CD8-positive, alpha-beta memory T cell (primary cell): Measurements from ENCODE around the gene NAA38. TPM values are rescaled to one million over a fixed set of nuclear protein-coding genes. Genes with fewer than 3 reads are reported as not detected.

Source experiments
- CTCF ChIA-PET: fragments of 350-600 bp; sonication (Branson Sonifier 250); formaldehyde crosslinking; loops from one replicate; lab custom pipeline; 2021; ENCODE audit warnings: antibody characterized with exemption; lab: Charles Lee
- POLR2A ChIA-PET: fragments of 350-600 bp; sonication (Branson Sonifier 250); formaldehyde crosslinking; loops from one replicate; lab custom pipeline; 2021; ENCODE audit warnings: antibody characterized with exemption; lab: Charles Lee
- DNase-seq, 5 donors: peaks; one replicate each; pipeline versions ENCODE4 v3.0.0 to v3.0.0-alpha.2; 2020 to 2022; ENCODE audit warnings: mixed read lengths in 1 of 5
- H3K27ac ChIP-seq: one replicate; pipeline ENCODE4 v1.7.0; 2013; ENCODE audit warnings: low read depth, mild to moderate bottlenecking, low read length, moderate library complexity
- H3K27me3 ChIP-seq: 2 replicates; pipeline ENCODE4 v1.7.0; 2013; ENCODE audit warnings: low read length, mild to moderate bottlenecking; ENCODE audit not compliant: insufficient read depth, poor library complexity, severe bottlenecking
- H3K36me3 ChIP-seq: 2 replicates; pipeline ENCODE4 v1.7.0; 2013; ENCODE audit warnings: mild to moderate bottlenecking, low read length, moderate library complexity; ENCODE audit not compliant: insufficient read depth
- H3K4me1 ChIP-seq: 2 replicates; pipeline ENCODE4 v1.7.0; 2013; ENCODE audit warnings: mild to moderate bottlenecking, low read length, moderate library complexity; ENCODE audit not compliant: insufficient read depth
- H3K4me3 ChIP-seq: 2 replicates; pipeline ENCODE4 v1.7.0; 2013; ENCODE audit warnings: mild to moderate bottlenecking, low read length
- H3K9me3 ChIP-seq: 2 replicates; pipeline ENCODE4 v1.7.0; 2013; ENCODE audit warnings: mild to moderate bottlenecking, low read length
- H3K27ac Mint-ChIP-seq, 8 donors: one replicate each; pipeline ENCODE4 v1.8.0; 2020 to 2021; ENCODE audit warnings: mixed read lengths in 8 of 8, mild to moderate bottlenecking in 6 of 8, inconsistent platforms in 3 of 8, moderate library complexity in 3 of 8
- H3K27me3 Mint-ChIP-seq, 2 donors: one replicate each; pipeline ENCODE4 v1.8.0; 2020 to 2021; ENCODE audit warnings: mixed read lengths in 2 of 2, mild to moderate bottlenecking in 1 of 2, moderate library complexity in 1 of 2
- H3K36me3 Mint-ChIP-seq, 3 donors: one replicate each; pipeline ENCODE4 v1.8.0; 2020 to 2021; ENCODE audit warnings: mixed read lengths in 3 of 3, inconsistent platforms in 1 of 3, mild to moderate bottlenecking in 1 of 3
- H3K4me1 Mint-ChIP-seq, 3 donors: one replicate each; pipeline ENCODE4 v1.8.0; 2020 to 2021; ENCODE audit warnings: mixed read lengths in 3 of 3, inconsistent platforms in 1 of 3, mild to moderate bottlenecking in 1 of 3
- H3K4me3 Mint-ChIP-seq, 7 donors: one replicate each; pipeline ENCODE4 v1.8.0; 2020 to 2021; ENCODE audit warnings: mixed read lengths in 7 of 7, mild to moderate bottlenecking in 6 of 7, moderate library complexity in 4 of 7, inconsistent platforms in 2 of 7
- H3K9me3 Mint-ChIP-seq, 5 donors: one replicate each; pipeline ENCODE4 v1.8.0; 2020 to 2022; ENCODE audit warnings: mixed read lengths in 5 of 5, mild to moderate bottlenecking in 3 of 5, moderate library complexity in 2 of 5, inconsistent platforms in 1 of 5
- polyA plus RNA-seq: library from polyadenylated mRNA; unstranded; fragments of 300-500 nt; fragmentation: Illumina TruSeq; gene quantifications from one replicate; pipeline ENCODE4 v1.2.3, GENCODE V29; 2021
- total RNA-seq, 2 experiments: library from RNA; stranded (reverse); gene quantifications; one replicate each; pipeline ENCODE4 v1.2.3, GENCODE V29; 2021

NAA38 gene
- total and polyA plus RNA-seq, 3 experiments from 2014 or later: 58.2 to 162 (median 65.0) TPM

GRCh38 chr17:7834957-7835813 lies 22.2 kb downstream of the NAA38 start:
- Mint-ChIP-seq H3K9me3 (peaks cover 0 to 5% (median 0%) of the 10 kb centered on the region in 5 donors), H3K4me1 (peaks cover 46 to 53% (median 48%) of the 10 kb centered on the region in 3 donors), H3K27me3 (peaks cover 9% of the 10 kb centered on the region in 2 donors), H3K36me3 (peaks cover 0 to 23% (median 0%) of the 10 kb centered on the region in 3 donors), H3K4me3 (peak overlapping the region; percentile 90 to 100 (median 95)), H3K27ac (peak overlapping the region; percentile 99 to 100 (median 99))
- Histone ChIP-seq H3K27ac (peak overlapping the region; percentile 98), H3K27me3 (peaks cover 5% of the 10 kb centered on the region), H3K36me3 (no peaks in the 10 kb centered on the region), H3K4me1 (peaks cover 44% of the 10 kb centered on the region), H3K4me3 (peak overlapping the region; percentile 86), H3K9me3 (no peaks in the 10 kb centered on the region)
- DNase-seq: peak; percentile 88 to 96 (median 90)
- ChIA-PET CTCF (interaction anchor here (0.8 to 7.1 kb wide), 21 partner anchors 8 to 239 kb away, joined by 3 to 69 read pairs (median 5); partner anchors contain the start of genes CYB5D1, NAA38, RNF227 and TP53), POLR2A (interaction anchor here (0.7 to 5.2 kb wide), 13 partner anchors 9 to 459 kb away, joined by 3 to 46 read pairs (median 3); partner anchors contain the start of genes CYB5D1, NAA38, RNF227 and TMEM88)

GRCh38 chr17:7834542-7834956 lies 22.8 kb downstream of the NAA38 start:
- H3K27ac ChIP-seq: peak overlapping the region; percentile 98
- peak overlapping the region; percentile 86 for H3K4me3 ChIP-seq
- Mint-ChIP-seq H3K27me3 (peaks cover 9 to 12% of the 10 kb centered on the region in 2 donors), H3K9me3 (peaks cover 0 to 5% (median 0%) of the 10 kb centered on the region in 5 donors), H3K4me3 (peak overlapping the region; percentile 90 to 100 (median 95)), H3K27ac (peak overlapping the region; percentile 99 to 100 (median 99)), H3K4me1 (peaks cover 41 to 47% (median 43%) of the 10 kb centered on the region in 3 donors), H3K36me3 (peaks cover 0 to 18% (median 0%) of the 10 kb centered on the region in 3 donors)
- CTCF ChIA-PET: interaction anchor here (0.6 to 7.1 kb wide), 19 partner anchors 9 to 155 kb away, joined by 3 to 69 read pairs (median 5); partner anchors contain the start of genes CYB5D1, NAA38 and RNF227
- POLR2A ChIA-PET: interaction anchor here (0.7 to 5.2 kb wide), 11 partner anchors 9 to 155 kb away, joined by 3 to 46 read pairs (median 5); partner anchors contain the start of genes CYB5D1, NAA38, RNF227 and TMEM88
- peaks cover 5% of the 10 kb centered on the region for H3K27me3 ChIP-seq
- peaks cover 37% of the 10 kb centered on the region for H3K4me1 ChIP-seq
- H3K9me3 ChIP-seq: no peaks in the 10 kb centered on the region
- DNase-seq: peak in 3 of 5 donors; percentile 62 to 84 (median 73)
- no peaks in the 10 kb centered on the region for H3K36me3 ChIP-seq

GRCh38 chr17:7833795-7834541 lies 23.4 kb downstream of the NAA38 start, which contains the start of gene KDM6B:
Gene KDM6B, plus strand, starts transcription at chr17:7834217. Its CDS starts 11,338 bp downstream, at chr17:7845555.
- POLR2A ChIA-PET: interaction anchor here (1.0 to 5.2 kb wide), 6 partner anchors 10 to 155 kb away, joined by 3 to 46 read pairs (median 6); partner anchors contain the start of genes CYB5D1, NAA38 and TMEM88
- Mint-ChIP-seq H3K4me1 (peaks cover 35 to 41% (median 37%) of the 10 kb centered on the region in 3 donors), H3K9me3 (peaks cover 0 to 5% (median 0%) of the 10 kb centered on the region in 5 donors), H3K27me3 (peaks cover 9 to 17% of the 10 kb centered on the region in 2 donors), H3K27ac (peak within 1 kb of the TSS; percentile 99 to 100 (median 99)), H3K4me3 (peak within 1 kb of the TSS; percentile 90 to 100 (median 95)), H3K36me3 (peaks cover 0 to 13% (median 0%) of the 10 kb centered on the region in 3 donors)
- Histone ChIP-seq H3K4me1 (peaks cover 31% of the 10 kb centered on the region), H3K4me3 (peak within 1 kb of the TSS; percentile 86), H3K27me3 (peaks cover 5% of the 10 kb centered on the region), H3K36me3 (no peaks in the 10 kb centered on the region), H3K27ac (peak within 1 kb of the TSS; percentile 98), H3K9me3 (no peaks in the 10 kb centered on the region)
- CTCF ChIA-PET: interaction anchor here (0.6 to 7.1 kb wide), 20 partner anchors 8 to 156 kb away, joined by 3 to 69 read pairs (median 6); partner anchors contain the start of genes CYB5D1 and NAA38
- DNase-seq: peak; percentile 85 to 91 (median 88)

GRCh38 chr17:7833011-7833794 lies 24.2 kb downstream of the NAA38 start:
- Histone ChIP-seq H3K9me3 (no peaks in the 10 kb centered on the region), H3K4me3 (peak overlapping the region; percentile 86), H3K4me1 (peaks cover 26% of the 10 kb centered on the region), H3K27ac (no peak overlapping the region), H3K36me3 (no peaks in the 10 kb centered on the region), H3K27me3 (peaks cover 5% of the 10 kb centered on the region)
- no peak for DNase-seq
- Mint-ChIP-seq H3K36me3 (peaks cover 0 to 13% (median 0%) of the 10 kb centered on the region in 3 donors), H3K27me3 (peaks cover 9 to 17% of the 10 kb centered on the region in 2 donors), H3K4me1 (peaks cover 29 to 34% (median 30%) of the 10 kb centered on the region in 3 donors), H3K9me3 (peaks cover 0 to 5% (median 0%) of the 10 kb centered on the region in 5 donors), H3K27ac (peak overlapping the region; percentile 92 to 100 (median 99)), H3K4me3 (peak overlapping the region; percentile 90 to 100 (median 95))
- POLR2A ChIA-PET: interaction anchor here (1.7 to 4.7 kb wide), 2 partner anchors 11 to 24 kb away, joined by 4 to 44 read pairs; partner anchors contain the start of gene NAA38
- CTCF ChIA-PET: interaction anchor here (0.6 to 7.1 kb wide), 11 partner anchors 8 to 156 kb away, joined by 3 to 69 read pairs (median 5); partner anchors contain the start of gene NAA38

GRCh38 chr17:7832431-7832830 lies 24.9 kb downstream of the NAA38 start:
- Histone ChIP-seq H3K27ac (no peak overlapping the region), H3K36me3 (no peaks in the 10 kb centered on the region), H3K9me3 (no peaks in the 10 kb centered on the region), H3K27me3 (peaks cover 5% of the 10 kb centered on the region), H3K4me3 (no peak overlapping the region), H3K4me1 (peaks cover 20% of the 10 kb centered on the region)
- H3K4me3 Mint-ChIP-seq: peak overlapping the region in 4 of 7 donors; percentile 39 to 92 (median 50)
- no peak for DNase-seq
- peaks cover 24 to 29% (median 24%) of the 10 kb centered on the region in 3 donors for H3K4me1 Mint-ChIP-seq
- H3K27me3 Mint-ChIP-seq: peaks cover 9 to 17% of the 10 kb centered on the region in 2 donors
- ChIA-PET POLR2A (interaction anchor here (0.7 to 4.7 kb wide), 3 partner anchors 12 to 25 kb away, joined by 3 to 44 read pairs (median 4); partner anchors contain the start of gene NAA38), CTCF (interaction anchor here (0.7 to 7.1 kb wide), 12 partner anchors 8 to 157 kb away, joined by 3 to 69 read pairs (median 4); partner anchors contain the start of gene NAA38)
- peaks cover 0 to 13% (median 0%) of the 10 kb centered on the region in 3 donors for H3K36me3 Mint-ChIP-seq
- H3K9me3 Mint-ChIP-seq: peaks cover 0 to 5% (median 0%) of the 10 kb centered on the region in 5 donors
- H3K27ac Mint-ChIP-seq: no peak overlapping the region

- DNase-seq: no peak
- H3K4me3 Mint-ChIP-seq: peak overlapping the region in 1 of 7 donors; percentile 11
- H3K27me3 Mint-ChIP-seq: peaks cover 8 to 17% of the 10 kb centered on the region in 2 donors
- Histone ChIP-seq H3K27me3 (peaks cover 5% of the 10 kb centered on the region), H3K36me3 (no peaks in the 10 kb centered on the region), H3K4me3 (no peak overlapping the region), H3K4me1 (peaks cover 8% of the 10 kb centered on the region), H3K9me3 (no peaks in the 10 kb centered on the region), H3K27ac (no peak overlapping the region)
- peaks cover 0 to 5% (median 0%) of the 10 kb centered on the region in 5 donors for H3K9me3 Mint-ChIP-seq
- H3K36me3 Mint-ChIP-seq: peaks cover 0 to 13% (median 0%) of the 10 kb centered on the region in 3 donors
- no peak overlapping the region for H3K27ac Mint-ChIP-seq
- POLR2A ChIA-PET: no interaction called here
- CTCF ChIA-PET: interaction anchor here (1.3 to 7.1 kb wide), 4 partner anchors 10 to 26 kb away, joined by 3 to 69 read pairs (median 4); partner anchors contain the start of gene NAA38
- H3K4me1 Mint-ChIP-seq: peaks cover 12 to 17% (median 12%) of the 10 kb centered on the region in 3 donors
These were observed 26.1 kb downstream of the NAA38 start for GRCh38 chr17:7831233-7831632.
